DOHH2 (cell line): ENCODE results near the gene MRPL34.

ENCODE experiments used
- H3F3A ChIP-seq: fragments of 200-600 bp; sonication (generic), shearing (Covaris generic); 2 replicates; pipeline ENCODE4 v1.6.0; 2016; ENCODE audit warnings: antibody characterized with exemption, mild to moderate bottlenecking; ENCODE audit not compliant: control insufficient read depth, insufficient read depth
- H3K27ac ChIP-seq: fragments of 200-600 bp; sonication (generic); 2 replicates; pipeline ENCODE4 v1.5.1; 2014; ENCODE audit warnings: low read depth, mild to moderate bottlenecking, low read length, moderate library complexity
- H3K27me3 ChIP-seq: fragments of 200-600 bp; sonication (generic); 2 replicates; pipeline ENCODE4 v1.6.1; 2014; ENCODE audit warnings: mild to moderate bottlenecking, low read length, mixed read lengths; ENCODE audit not compliant: control insufficient read depth
- H3K36me3 ChIP-seq: fragments of 200-600 bp; sonication (generic); 2 replicates; pipeline ENCODE4 v1.6.1; 2014; ENCODE audit warnings: mild to moderate bottlenecking, low read length, moderate library complexity, mixed read lengths; ENCODE audit not compliant: control insufficient read depth
- H3K4me1 ChIP-seq: fragments of 200-600 bp; sonication (generic); 2 replicates; pipeline ENCODE4 v1.6.1; 2014; ENCODE audit warnings: mild to moderate bottlenecking, low read length, mixed read lengths; ENCODE audit not compliant: control insufficient read depth
- H3K4me2 ChIP-seq: fragments of 200-600 bp; sonication (generic); 2 replicates; pipeline ENCODE4 v1.6.0; 2014; ENCODE audit warnings: mild to moderate bottlenecking, low read length, moderate library complexity
- H3K4me3 ChIP-seq: fragments of 200-600 bp; sonication (generic); 2 replicates; pipeline ENCODE4 v1.5.1; 2014; ENCODE audit warnings: mild to moderate bottlenecking, low read length, mixed read lengths
- H3K79me2 ChIP-seq: fragments of 200-600 bp; sonication (generic); 2 replicates; pipeline ENCODE4 v1.6.1; 2014; ENCODE audit warnings: mild to moderate bottlenecking, low read length, mixed read lengths; ENCODE audit not compliant: control insufficient read depth
- H3K9me2 ChIP-seq: fragments of 200-600 bp; sonication (generic); replicated peaks from 2 replicates; pipeline ENCODE4 v1.6.1; 2014; ENCODE audit warnings: mild to moderate bottlenecking, low read length, mixed read lengths; ENCODE audit not compliant: control insufficient read depth
- H3K9me3 ChIP-seq: fragments of 200-600 bp; sonication (generic); 2 replicates; pipeline ENCODE4 v1.6.1; 2014; ENCODE audit warnings: antibody characterized with exemption, low read length, mixed read lengths; ENCODE audit not compliant: control insufficient read depth, insufficient read depth
- H4K20me1 ChIP-seq: fragments of 200-600 bp; sonication (generic); 2 replicates; pipeline ENCODE4 v1.6.0; 2014; ENCODE audit warnings: low read depth, mild to moderate bottlenecking, antibody characterized with exemption, low read length, moderate library complexity; ENCODE audit not compliant: control insufficient read depth, insufficient read depth
- EZH2phosphoT487 ChIP-seq: fragments of 200-600 bp; sonication (generic); IDR thresholded peaks from 2 replicates; pipeline ENCODE4 v1.6.1; 2017; ENCODE audit warnings: borderline replicate concordance, mild to moderate bottlenecking, antibody characterized with exemption, low read length, moderate library complexity, mixed read lengths
- TF ChIP-seq, protein P1 (sequence below): fragments of 200-600 bp; sonication (generic); IDR thresholded peaks from one replicate; pipeline ENCODE4 v1.5.1; 2014; ENCODE audit warnings: antibody characterized with exemption, mild to moderate bottlenecking, low read depth, low read length; ENCODE audit not compliant: poor library complexity, severe bottlenecking

The MRPL34 gene

DNA sequence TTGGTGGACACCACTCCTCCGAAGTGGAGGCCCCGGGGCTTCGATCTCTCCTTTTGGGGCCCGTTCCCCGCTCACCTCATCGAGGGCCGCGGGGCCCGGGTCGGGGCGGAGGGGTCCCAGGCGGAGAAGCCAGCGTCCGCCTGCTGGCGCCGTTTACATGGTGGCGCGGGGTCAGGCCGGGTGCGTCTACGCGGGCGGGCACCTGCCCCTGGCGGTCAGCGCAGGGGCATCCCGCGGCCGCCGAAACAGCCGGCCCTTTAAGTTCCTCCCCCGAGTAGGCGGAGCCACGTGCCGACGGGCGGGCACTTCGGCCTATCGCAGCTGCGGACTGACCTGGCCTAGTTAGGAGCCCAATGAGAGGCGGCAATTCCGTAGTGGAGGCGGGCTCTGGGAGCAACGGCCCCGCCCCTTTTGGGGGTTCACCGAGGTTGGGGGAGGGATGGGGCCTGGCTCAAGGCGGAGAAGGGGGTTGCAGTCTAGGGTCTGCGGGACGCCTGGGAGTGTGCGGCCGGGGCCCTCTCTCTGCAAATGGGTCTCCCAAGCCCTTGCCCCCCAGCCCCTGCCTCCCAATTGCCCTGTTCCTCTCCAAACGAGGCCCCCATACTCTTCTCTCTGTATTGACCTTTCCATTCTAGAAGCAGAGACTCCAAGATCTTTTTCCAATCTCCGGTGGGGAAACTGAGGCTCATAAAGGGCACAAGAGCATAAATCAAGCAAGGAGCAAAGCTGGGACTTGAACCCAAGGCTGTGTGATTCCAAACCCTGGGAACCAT lies 2.3 kb upstream of the MRPL34 start, which contains the start of gene ABHD8:
ABHD8 (minus strand) TSS at position 259 of the 773 bp plus-strand sequence. CDS start 1,809 bp downstream, outside the sequence.
- TF ChIP-seq EZH2phosphoT487, result no peak
- TF ChIP-seq, protein P1, sequence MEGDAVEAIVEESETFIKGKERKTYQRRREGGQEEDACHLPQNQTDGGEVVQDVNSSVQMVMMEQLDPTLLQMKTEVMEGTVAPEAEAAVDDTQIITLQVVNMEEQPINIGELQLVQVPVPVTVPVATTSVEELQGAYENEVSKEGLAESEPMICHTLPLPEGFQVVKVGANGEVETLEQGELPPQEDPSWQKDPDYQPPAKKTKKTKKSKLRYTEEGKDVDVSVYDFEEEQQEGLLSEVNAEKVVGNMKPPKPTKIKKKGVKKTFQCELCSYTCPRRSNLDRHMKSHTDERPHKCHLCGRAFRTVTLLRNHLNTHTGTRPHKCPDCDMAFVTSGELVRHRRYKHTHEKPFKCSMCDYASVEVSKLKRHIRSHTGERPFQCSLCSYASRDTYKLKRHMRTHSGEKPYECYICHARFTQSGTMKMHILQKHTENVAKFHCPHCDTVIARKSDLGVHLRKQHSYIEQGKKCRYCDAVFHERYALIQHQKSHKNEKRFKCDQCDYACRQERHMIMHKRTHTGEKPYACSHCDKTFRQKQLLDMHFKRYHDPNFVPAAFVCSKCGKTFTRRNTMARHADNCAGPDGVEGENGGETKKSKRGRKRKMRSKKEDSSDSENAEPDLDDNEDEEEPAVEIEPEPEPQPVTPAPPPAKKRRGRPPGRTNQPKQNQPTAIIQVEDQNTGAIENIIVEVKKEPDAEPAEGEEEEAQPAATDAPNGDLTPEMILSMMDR, result peak; percentile 23
- no peaks in the 10 kb centered on the region for H3K27me3 ChIP-seq
- peaks cover 11% of the 10 kb centered on the region for H3K36me3 ChIP-seq
- H3K4me2 ChIP-seq, result peak within 1 kb of the TSS; percentile 95
- peaks cover 42% of the 10 kb centered on the region for H3K4me1 ChIP-seq
- no peaks in the 10 kb centered on the region for H4K20me1 ChIP-seq
- peaks cover 21% of the 10 kb centered on the region for H3K79me2 ChIP-seq
- H3F3A ChIP-seq, result peaks cover 6% of the 10 kb centered on the region
- H3K27ac ChIP-seq, result no peak within 1 kb of the TSS
- peak within 1 kb of the TSS; percentile 81 for H3K4me3 ChIP-seq
- H3K9me2 ChIP-seq, result no peaks in the 10 kb centered on the region
- no peaks in the 10 kb centered on the region for H3K9me3 ChIP-seq

DNA sequence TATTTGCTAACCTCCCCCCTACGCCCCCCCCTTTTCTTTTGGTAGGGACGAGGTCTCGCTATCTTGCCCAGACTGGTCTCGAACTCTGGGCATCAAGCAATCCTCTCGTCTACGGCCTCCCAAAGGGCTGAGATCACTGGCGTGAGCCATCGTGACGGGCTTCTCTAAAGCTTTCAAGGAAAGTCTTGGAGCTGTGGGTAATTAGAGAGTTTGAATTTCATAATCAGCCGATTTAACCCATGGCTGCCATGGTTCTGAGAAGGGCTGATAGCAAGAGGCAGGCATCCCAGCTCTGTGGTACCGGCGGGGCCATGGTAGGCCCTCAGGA lies 1.8 kb upstream of the MRPL34 start:
- H3K9me3 ChIP-seq, result no peaks in the 10 kb centered on the region
- H3K4me3 ChIP-seq, result peak overlapping the region; percentile 81
- H3K9me2 ChIP-seq, result no peaks in the 10 kb centered on the region
- no peaks in the 10 kb centered on the region for H3K27me3 ChIP-seq
- peaks cover 42% of the 10 kb centered on the region for H3K4me1 ChIP-seq
- H3K36me3 ChIP-seq, result peaks cover 10% of the 10 kb centered on the region; the same call in 1 of the 2 replicates
- no peak overlapping the region for H3K27ac ChIP-seq
- TF ChIP-seq, protein P1, result no peak
- no peak for TF ChIP-seq EZH2phosphoT487
- peak overlapping the region; percentile 95 for H3K4me2 ChIP-seq
- H3K79me2 ChIP-seq, result peaks cover 21% of the 10 kb centered on the region
- no peaks in the 10 kb centered on the region for H4K20me1 ChIP-seq
- peaks cover 6% of the 10 kb centered on the region for H3F3A ChIP-seq

DNA sequence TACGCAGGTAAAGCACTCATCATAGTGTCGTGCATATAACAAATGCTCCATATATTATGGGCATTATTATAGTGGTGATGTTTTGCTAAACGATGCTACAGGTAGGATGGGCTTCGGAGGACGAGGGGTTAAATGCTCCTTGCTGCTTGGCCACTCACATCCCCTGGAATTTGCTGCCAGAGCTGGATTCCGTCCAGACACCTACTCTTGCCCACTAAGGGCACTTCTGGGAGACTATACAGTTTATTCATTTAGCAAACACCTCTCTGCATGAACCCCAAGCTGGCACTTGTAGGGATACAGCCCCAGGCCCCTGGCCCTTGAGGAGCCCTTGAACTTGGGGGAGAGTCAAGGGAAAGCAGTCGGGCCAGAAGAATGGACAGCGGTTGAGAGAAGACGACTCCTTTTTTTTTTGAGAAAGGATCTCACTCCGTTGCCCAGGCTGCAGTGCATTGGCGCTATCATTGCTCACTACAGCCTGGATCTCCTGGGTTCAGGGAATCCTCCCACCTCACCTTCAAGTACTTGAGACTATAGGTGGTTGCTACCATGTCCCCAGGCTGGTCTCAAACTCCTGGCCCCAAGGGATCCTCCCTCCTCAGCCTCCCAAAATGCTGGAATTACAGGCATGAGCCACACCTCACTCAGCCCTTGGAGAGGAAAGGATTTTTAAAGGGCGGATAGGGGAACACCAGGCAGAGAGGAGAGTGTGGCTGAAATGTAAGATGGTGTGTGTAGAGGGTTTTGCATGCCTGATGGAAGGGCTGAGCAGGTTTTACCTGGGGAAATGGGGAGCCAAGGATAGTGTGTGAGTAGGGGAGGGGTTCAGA lies 1.1 kb upstream of the MRPL34 start:
- peaks cover 42% of the 10 kb centered on the region for H3K4me1 ChIP-seq
- peak overlapping the region; percentile 41 for H3K4me2 ChIP-seq
- no peaks in the 10 kb centered on the region for H3K9me3 ChIP-seq
- peaks cover 13% of the 10 kb centered on the region for H3K36me3 ChIP-seq
- H3K9me2 ChIP-seq, result no peaks in the 10 kb centered on the region
- peak overlapping the region; percentile 89; the same call in 1 of the 2 replicates for H3K4me3 ChIP-seq
- peaks cover 24% of the 10 kb centered on the region for H3K79me2 ChIP-seq
- TF ChIP-seq, protein P1, result no peak
- no peak for TF ChIP-seq EZH2phosphoT487
- H3K27me3 ChIP-seq, result no peaks in the 10 kb centered on the region
- 0 out of 2 replicates have a peak overlapping the region, but pooled peaks have one; percentile 10 for H3K27ac ChIP-seq
- peaks cover 6% of the 10 kb centered on the region for H3F3A ChIP-seq
- no peaks in the 10 kb centered on the region for H4K20me1 ChIP-seq
